A673 (cell line): Measurements from ENCODE around the gene KCNC3. TPM values are rescaled to one million over a fixed set of nuclear protein-coding genes. Genes with fewer than 3 reads are reported as not detected.

ENCODE experiments used
- BruUV-seq: library from RNA; stranded (reverse); fragments of 400-500 nt; replicated peaks from 2 replicates; lab custom pipeline; 2021; lab: Mats Ljungman, UMichigan
- CTCF ChIA-PET: fragments of 300-600 bp; sonication (Branson Sonifier 250); formaldehyde crosslinking; loops from one replicate; lab custom pipeline; 2022; ENCODE audit warnings: antibody characterized with exemption; lab: Charles Lee
- POLR2A ChIA-PET: fragments of 300-600 bp; sonication (Branson Sonifier 250); formaldehyde crosslinking; loops from one replicate; lab custom pipeline; 2022; ENCODE audit warnings: antibody characterized with exemption; ENCODE audit not compliant: low non-redundant PET; lab: Charles Lee
- DNase-seq: peaks from one replicate; pipeline ENCODE4 v3.0.0-alpha.2; 2015; ENCODE audit warnings: low spot score
- H3K27ac ChIP-seq: fragments of 200-600 bp; sonication (generic); 2 replicates; pipeline ENCODE4 v1.5.1; 2016; ENCODE audit warnings: mixed run types, low read depth, mild to moderate bottlenecking, mixed read lengths, antibody characterized with exemption, low read length; ENCODE audit not compliant: poor library complexity, severe bottlenecking
- H3K27me3 ChIP-seq: fragments of 200-600 bp; sonication (generic); replicated peaks from 2 replicates; pipeline ENCODE4 v1.6.1; 2017; ENCODE audit warnings: mixed run types, low read depth, mild to moderate bottlenecking, mixed read lengths, antibody characterized with exemption, low read length; ENCODE audit not compliant: insufficient read depth, poor library complexity
- H3K36me3 ChIP-seq: fragments of 200-600 bp; sonication (generic); 2 replicates; pipeline ENCODE4 v1.6.1; 2016; ENCODE audit warnings: mixed run types, mild to moderate bottlenecking, mixed read lengths, antibody characterized with exemption, low read length; ENCODE audit not compliant: insufficient read depth, poor library complexity, severe bottlenecking
- H3K4me1 ChIP-seq: fragments of 200-600 bp; sonication (generic); 2 replicates; pipeline ENCODE4 v1.6.1; 2017; ENCODE audit warnings: mixed run types, mild to moderate bottlenecking, mixed read lengths, antibody characterized with exemption, low read length; ENCODE audit not compliant: insufficient read depth, poor library complexity, severe bottlenecking
- H3K4me3 ChIP-seq: fragments of 200-600 bp; sonication (generic); 2 replicates; pipeline ENCODE4 v1.5.1; 2016; ENCODE audit warnings: low read depth, mixed run types, mild to moderate bottlenecking, mixed read lengths, low read length; ENCODE audit not compliant: poor library complexity, severe bottlenecking
- H3K9me3 ChIP-seq: fragments of 200-600 bp; sonication (generic); 2 replicates; pipeline ENCODE4 v1.6.1; 2016; ENCODE audit warnings: mixed run types, low read depth, mild to moderate bottlenecking, mixed read lengths, antibody characterized with exemption, low read length; ENCODE audit not compliant: poor library complexity, severe bottlenecking
- CTCF ChIP-seq: fragments of 300-800, 200-600 bp; sonication (generic); conservative IDR thresholded peaks from 2 replicates; pipeline ENCODE4 v1.5.1; 2017; ENCODE audit warnings: low read depth, mild to moderate bottlenecking, antibody characterized with exemption, low read length, moderate library complexity, mixed read lengths
- EZH2 ChIP-seq: fragments of 200-600 bp; sonication (generic); IDR thresholded peaks from 2 replicates; pipeline ENCODE4 v1.6.1; 2017; ENCODE audit warnings: borderline replicate concordance, low read depth, mild to moderate bottlenecking, mixed read lengths, antibody characterized with exemption, low read length; ENCODE audit not compliant: poor library complexity, severe bottlenecking
- intact Hi-C: fragments of 100-400 bp; cut with micrococcal nuclease; formaldehyde crosslinking; loops from one replicate; pipeline ENCODE4 v1.10.0; 2022; ENCODE audit not compliant: unreplicated experiment
- total RNA-seq: library from RNA; stranded (reverse); gene quantifications from 2 replicates; pipeline ENCODE4 v1.2.3, GENCODE V29; 2021

The KCNC3 gene
- total RNA-seq, 1 experiment from 2014 or later, result 6.4 TPM

- H3K27ac ChIP-seq, result no peak overlapping the region
- H3K4me1 ChIP-seq, result no peaks in the 10 kb centered on the region
- no TSS peak for BruUV-seq
- no peak for DNase-seq
- H3K27me3 ChIP-seq, result peaks cover 8% of the 10 kb centered on the region
- intact Hi-C loops, result no loop called here
- no peak overlapping the region for H3K4me3 ChIP-seq
- H3K9me3 ChIP-seq, result peaks cover 3% of the 10 kb centered on the region
- TF ChIP-seq CTCF (no peak), EZH2 (no peak)
- ChIA-PET CTCF (no interaction called here), POLR2A (no interaction called here)
- no peaks in the 10 kb centered on the region for H3K36me3 ChIP-seq
Observed at GRCh38 chr19:50290775-50291174, 38.4 kb downstream of the KCNC3 start.

- Histone ChIP-seq H3K4me1 (no peaks in the 10 kb centered on the region), H3K36me3 (no peaks in the 10 kb centered on the region), H3K4me3 (no peak overlapping the region), H3K27me3 (peaks cover 8% of the 10 kb centered on the region), H3K9me3 (peaks cover 9% of the 10 kb centered on the region), H3K27ac (no peak overlapping the region)
- intact Hi-C loops, result no loop called here
- ChIA-PET POLR2A (no interaction called here), CTCF (no interaction called here)
- no peak for DNase-seq
- TF ChIP-seq EZH2 (no peak), CTCF (no peak)
- no TSS peak for BruUV-seq
Observed at GRCh38 chr19:50290011-50290410, 39.2 kb downstream of the KCNC3 start.

GRCh38 chr19:50288954-50289353 is 40.2 kb downstream of the KCNC3 start:
- no TSS peak for BruUV-seq
- CTCF ChIA-PET, result no interaction called here
- Histone ChIP-seq H3K9me3 (peaks cover 9% of the 10 kb centered on the region), H3K27me3 (peaks cover 8% of the 10 kb centered on the region), H3K27ac (no peak overlapping the region), H3K4me3 (no peak overlapping the region), H3K4me1 (no peaks in the 10 kb centered on the region), H3K36me3 (no peaks in the 10 kb centered on the region)
- TF ChIP-seq CTCF, result no peak
- TF ChIP-seq EZH2, result no peak
- no peak for DNase-seq
- POLR2A ChIA-PET, result no interaction called here
- intact Hi-C loops, result no loop called here
